HG03097 (cell line): ENCODE data around the gene TRAK2.

Source experiments
- ATAC-seq: cut with Tn5 transposase; IDR thresholded peaks from one replicate; pipeline ENCODE4 v1.9.1; 2021; ENCODE audit not compliant: unreplicated experiment, low FRiP score

TRAK2 gene

GRCh38 chr2:201419986-201420385, 31.3 kb downstream of the TRAK2 start:
- ATAC-seq, result no peak

- ATAC-seq, result no peak
These were observed 32.1 kb downstream of the TRAK2 start for GRCh38 chr2:201419057-201419635.

GRCh38 chr2:201415149-201415548, 36.1 kb downstream of the TRAK2 start:
- ATAC-seq, result no peak

- ATAC-seq, result no peak
These were observed 36.9 kb downstream of the TRAK2 start for GRCh38 chr2:201414099-201415023.

GRCh38 chr2:201413552-201413951, 37.7 kb downstream of the TRAK2 start:
- no peak for ATAC-seq

GRCh38 chr2:201413143-201413542, 38.1 kb downstream of the TRAK2 start:
- no peak for ATAC-seq

GRCh38 chr2:201411421-201411820, 39.8 kb downstream of the TRAK2 start:
- no peak for ATAC-seq

GRCh38 chr2:201408931-201409330, 42.3 kb downstream of the TRAK2 start:
- no peak for ATAC-seq

- ATAC-seq, result no peak
These were observed 44.0 kb downstream of the TRAK2 start for GRCh38 chr2:201407265-201407664.

- no peak for ATAC-seq
These were observed 45.1 kb downstream of the TRAK2 start for GRCh38 chr2:201406077-201406662.

GRCh38 chr2:201404699-201405280, 46.5 kb downstream of the TRAK2 start:
- ATAC-seq, result no peak

- ATAC-seq, result no peak
These were observed 47.4 kb downstream of the TRAK2 start for GRCh38 chr2:201403880-201404279.

GRCh38 chr2:201402651-201403562, 48.4 kb downstream of the TRAK2 start:
- no peak for ATAC-seq

- ATAC-seq, result no peak
These were observed 49.4 kb downstream of the TRAK2 start for GRCh38 chr2:201401815-201402214.

GRCh38 chr2:201396595-201396994, 54.7 kb downstream of the TRAK2 start:
- no peak for ATAC-seq

GRCh38 chr2:201383136-201383535, 68.1 kb downstream of the TRAK2 start:
- ATAC-seq, result no peak

- ATAC-seq, result no peak
These were observed 72.5 kb downstream of the TRAK2 start for GRCh38 chr2:201378496-201379397.

- ATAC-seq, result no peak
These were observed 74.0 kb downstream of the TRAK2 start for GRCh38 chr2:201377218-201377617.

- ATAC-seq, result no peak
These were observed 81.5 kb downstream of the TRAK2 start for GRCh38 chr2:201369775-201370174.
